HEK293 (cell line): ENCODE data around the gene MAT2A.

Experiments
- ATF2 ChIP-seq: fragments of 450-650 bp; formaldehyde crosslinking; IDR thresholded peaks from 2 replicates; pipeline ENCODE4 v1.5.1; 2016; ENCODE audit warnings: missing biosample characterization, missing genetic modification characterization, low read depth
- CTCF ChIP-seq: fragments of 450-650 bp; formaldehyde crosslinking; IDR thresholded peaks from 2 replicates; pipeline ENCODE4 v1.5.1; 2016; ENCODE audit warnings: missing biosample characterization, missing genetic modification characterization
- MYNN ChIP-seq: fragments of 450-650 bp; formaldehyde crosslinking; IDR thresholded peaks from 2 replicates; pipeline ENCODE4 v1.5.1; 2016; ENCODE audit warnings: missing biosample characterization, missing genetic modification characterization, borderline replicate concordance
- PRDM1 ChIP-seq: fragments of 450-650 bp; formaldehyde crosslinking; IDR thresholded peaks from 2 replicates; pipeline ENCODE4; 2016; ENCODE audit warnings: missing biosample characterization, missing genetic modification characterization
- REST ChIP-seq: fragments of 450-650 bp; formaldehyde crosslinking; IDR thresholded peaks from 2 replicates; pipeline ENCODE4 v1.5.1; 2016; ENCODE audit warnings: missing biosample characterization, missing genetic modification characterization
- YY1 ChIP-seq: fragments of 450-650 bp; formaldehyde crosslinking; IDR thresholded peaks from 2 replicates; pipeline ENCODE4 v1.5.1; 2018; ENCODE audit warnings: missing biosample characterization, missing genetic modification characterization
- ZBTB49 ChIP-seq: fragments of 450-650 bp; formaldehyde crosslinking; IDR thresholded peaks from 2 replicates; pipeline ENCODE4 v1.5.1; 2016; ENCODE audit warnings: missing biosample characterization, missing genetic modification characterization, low read depth
- ZNF175 ChIP-seq: fragments of 450-650 bp; formaldehyde crosslinking; IDR thresholded peaks from 2 replicates; pipeline ENCODE4 v1.5.1; 2016; ENCODE audit warnings: missing biosample characterization, missing genetic modification characterization
- ZNF266 ChIP-seq: fragments of 450-650 bp; formaldehyde crosslinking; IDR thresholded peaks from 2 replicates; pipeline ENCODE4 v1.5.1; 2016; ENCODE audit warnings: missing biosample characterization, missing genetic modification characterization, low read depth
- ZNF274 ChIP-seq, 2 experiments: fragments of 200-500 bp in 1 of 2; fragments of 450-650 bp in 1 of 2; sonication (Bioruptor generic) in 1 of 2; formaldehyde crosslinking in 1 of 2; IDR thresholded peaks; 2 replicates each; pipeline versions ENCODE4 v1.5.1 to v1.6.1; 2014 to 2016; ENCODE audit warnings: borderline replicate concordance in 1 of 2, inconsistent platforms in 1 of 2, low read length in 1 of 2, missing biosample characterization in 1 of 2, missing genetic modification characterization in 1 of 2
- ZNF433 ChIP-seq: fragments of 450-650 bp; formaldehyde crosslinking; IDR thresholded peaks from 2 replicates; pipeline ENCODE4 v1.5.1; 2016; ENCODE audit warnings: missing biosample characterization, missing genetic modification characterization, low read depth
- ZNF544 ChIP-seq: fragments of 450-650 bp; formaldehyde crosslinking; IDR thresholded peaks from 2 replicates; pipeline ENCODE4 v1.5.0; 2017; ENCODE audit warnings: missing biosample characterization, missing genetic modification characterization
- ZNF623 ChIP-seq: fragments of 450-650 bp; formaldehyde crosslinking; IDR thresholded peaks from 2 replicates; pipeline ENCODE4 v1.5.1; 2016; ENCODE audit warnings: missing biosample characterization, missing genetic modification characterization
- ZNF692 ChIP-seq: fragments of 450-650 bp; formaldehyde crosslinking; IDR thresholded peaks from 2 replicates; pipeline ENCODE4 v1.5.1; 2016; ENCODE audit warnings: missing biosample characterization, missing genetic modification characterization

- TF ChIP-seq ZNF266 (tag by site-specific recombination) (no peak), ZNF274 (IDR thresholded peaks at IDR 0.05; ENCODE audit: low read length) (no peak), ZNF274 (tag by site-specific recombination; IDR thresholded peaks at IDR 0.05; ENCODE audit: borderline replicate concordance) (no peak), ZNF433 (tag by site-specific recombination) (no peak), PRDM1 (tag by site-specific recombination) (no peak), ZNF692 (tag by site-specific recombination) (no peak), CTCF (no peak), MYNN (no peak), ZNF175 (no peak), YY1 (tag by site-specific recombination) (no peak), REST (tag by site-specific recombination) (no peak), ATF2 (no peak), ZBTB49 (no peak), ZNF544 (no peak), ZNF623 (tag by site-specific recombination) (no peak)
Observed at GRCh38 chr2:85502720-85503119, 36.2 kb upstream of the MAT2A start.
